HG03521 (cell line): ENCODE results near the gene MCCD1.

ENCODE experiments used
- ATAC-seq: cut with Tn5 transposase; IDR thresholded peaks from one replicate; pipeline ENCODE4 v1.9.1; 2021; ENCODE audit warnings: mild to moderate bottlenecking, moderate library complexity; ENCODE audit not compliant: unreplicated experiment

The MCCD1 gene

GRCh38 chr6:31568537-31568961 lies 39.8 kb downstream of the MCCD1 start:
- peak; percentile 55 for ATAC-seq

GRCh38 chr6:31569861-31570536 lies 41.2 kb downstream of the MCCD1 start:
- ATAC-seq, result no peak

- ATAC-seq, result peak; percentile 37
Measured at GRCh38 chr6:31572041-31572911, 43.5 kb downstream of the MCCD1 start, which contains the start of gene LTA. Gene LTA (plus strand): TSS chr6:31572289. CDS start chr6:31572743, 454 bp downstream.

GRCh38 chr6:31573239-31574105 lies 44.7 kb downstream of the MCCD1 start:
- no peak for ATAC-seq

- ATAC-seq, result no peak
Measured at GRCh38 chr6:31574106-31575061, 45.6 kb downstream of the MCCD1 start.

- no peak for ATAC-seq
Measured at GRCh38 chr6:31575335-31575901, 46.7 kb downstream of the MCCD1 start, which contains the start of gene TNF. Gene TNF (plus strand): TSS chr6:31575565. CDS start chr6:31575742, 177 bp downstream.

DNA sequence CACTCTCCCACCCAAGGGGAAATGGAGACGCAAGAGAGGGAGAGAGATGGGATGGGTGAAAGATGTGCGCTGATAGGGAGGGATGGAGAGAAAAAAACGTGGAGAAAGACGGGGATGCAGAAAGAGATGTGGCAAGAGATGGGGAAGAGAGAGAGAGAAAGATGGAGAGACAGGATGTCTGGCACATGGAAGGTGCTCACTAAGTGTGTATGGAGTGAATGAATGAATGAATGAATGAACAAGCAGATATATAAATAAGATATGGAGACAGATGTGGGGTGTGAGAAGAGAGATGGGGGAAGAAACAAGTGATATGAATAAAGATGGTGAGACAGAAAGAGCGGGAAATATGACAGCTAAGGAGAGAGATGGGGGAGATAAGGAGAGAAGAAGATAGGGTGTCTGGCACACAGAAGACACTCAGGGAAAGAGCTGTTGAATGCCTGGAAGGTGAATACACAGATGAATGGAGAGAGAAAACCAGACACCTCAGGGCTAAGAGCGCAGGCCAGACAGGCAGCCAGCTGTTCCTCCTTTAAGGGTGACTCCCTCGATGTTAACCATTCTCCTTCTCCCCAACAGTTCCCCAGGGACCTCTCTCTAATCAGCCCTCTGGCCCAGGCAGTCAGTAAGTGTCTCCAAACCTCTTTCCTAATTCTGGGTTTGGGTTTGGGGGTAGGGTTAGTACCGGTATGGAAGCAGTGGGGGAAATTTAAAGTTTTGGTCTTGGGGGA lies 47.4 kb downstream of the MCCD1 start:
- no peak for ATAC-seq

DNA sequence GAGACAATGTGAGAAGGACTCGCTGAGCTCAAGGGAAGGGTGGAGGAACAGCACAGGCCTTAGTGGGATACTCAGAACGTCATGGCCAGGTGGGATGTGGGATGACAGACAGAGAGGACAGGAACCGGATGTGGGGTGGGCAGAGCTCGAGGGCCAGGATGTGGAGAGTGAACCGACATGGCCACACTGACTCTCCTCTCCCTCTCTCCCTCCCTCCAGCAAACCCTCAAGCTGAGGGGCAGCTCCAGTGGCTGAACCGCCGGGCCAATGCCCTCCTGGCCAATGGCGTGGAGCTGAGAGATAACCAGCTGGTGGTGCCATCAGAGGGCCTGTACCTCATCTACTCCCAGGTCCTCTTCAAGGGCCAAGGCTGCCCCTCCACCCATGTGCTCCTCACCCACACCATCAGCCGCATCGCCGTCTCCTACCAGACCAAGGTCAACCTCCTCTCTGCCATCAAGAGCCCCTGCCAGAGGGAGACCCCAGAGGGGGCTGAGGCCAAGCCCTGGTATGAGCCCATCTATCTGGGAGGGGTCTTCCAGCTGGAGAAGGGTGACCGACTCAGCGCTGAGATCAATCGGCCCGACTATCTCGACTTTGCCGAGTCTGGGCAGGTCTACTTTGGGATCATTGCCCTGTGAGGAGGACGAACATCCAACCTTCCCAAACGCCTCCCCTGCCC lies 48.3 kb downstream of the MCCD1 start:
- no peak for ATAC-seq

DNA sequence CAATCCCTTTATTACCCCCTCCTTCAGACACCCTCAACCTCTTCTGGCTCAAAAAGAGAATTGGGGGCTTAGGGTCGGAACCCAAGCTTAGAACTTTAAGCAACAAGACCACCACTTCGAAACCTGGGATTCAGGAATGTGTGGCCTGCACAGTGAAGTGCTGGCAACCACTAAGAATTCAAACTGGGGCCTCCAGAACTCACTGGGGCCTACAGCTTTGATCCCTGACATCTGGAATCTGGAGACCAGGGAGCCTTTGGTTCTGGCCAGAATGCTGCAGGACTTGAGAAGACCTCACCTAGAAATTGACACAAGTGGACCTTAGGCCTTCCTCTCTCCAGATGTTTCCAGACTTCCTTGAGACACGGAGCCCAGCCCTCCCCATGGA lies 48.8 kb downstream of the MCCD1 start:
- ATAC-seq, result no peak

DNA sequence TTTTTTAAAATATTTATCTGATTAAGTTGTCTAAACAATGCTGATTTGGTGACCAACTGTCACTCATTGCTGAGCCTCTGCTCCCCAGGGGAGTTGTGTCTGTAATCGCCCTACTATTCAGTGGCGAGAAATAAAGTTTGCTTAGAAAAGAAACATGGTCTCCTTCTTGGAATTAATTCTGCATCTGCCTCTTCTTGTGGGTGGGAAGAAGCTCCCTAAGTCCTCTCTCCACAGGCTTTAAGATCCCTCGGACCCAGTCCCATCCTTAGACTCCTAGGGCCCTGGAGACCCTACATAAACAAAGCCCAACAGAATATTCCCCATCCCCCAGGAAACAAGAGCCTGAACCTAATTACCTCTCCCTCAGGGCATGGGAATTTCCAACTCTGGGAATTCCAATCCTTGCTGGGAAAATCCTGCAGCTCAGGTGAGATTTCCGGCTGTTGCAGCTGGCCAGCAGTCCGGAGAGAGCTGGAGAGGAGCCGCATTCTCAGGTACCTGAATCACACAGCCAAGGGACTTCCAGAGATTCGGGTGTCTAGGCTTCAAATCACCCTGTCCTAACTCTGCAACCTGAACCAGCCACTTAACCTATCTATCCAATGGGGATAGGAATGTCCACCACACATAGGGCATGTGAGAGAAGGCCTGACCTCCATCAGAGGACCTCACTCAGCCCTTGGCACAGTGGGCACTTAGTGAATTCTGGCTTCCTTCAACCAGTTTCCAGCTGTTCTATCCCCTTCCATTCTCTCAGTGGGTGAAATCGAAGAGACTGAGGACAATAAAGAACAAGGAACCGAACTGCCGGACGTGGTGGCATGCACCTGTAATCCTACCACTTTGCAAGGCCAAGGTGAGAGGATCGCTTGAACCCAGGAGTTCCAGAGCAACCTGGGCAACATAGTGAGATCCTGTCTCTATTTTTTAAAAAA lies 49.7 kb downstream of the MCCD1 start:
- ATAC-seq, result no peak

GRCh38 chr6:31579119-31579505 lies 50.4 kb downstream of the MCCD1 start:
- no peak for ATAC-seq
